ENCODE measurements around the gene EXT2.

The EXT2 gene

DNA sequence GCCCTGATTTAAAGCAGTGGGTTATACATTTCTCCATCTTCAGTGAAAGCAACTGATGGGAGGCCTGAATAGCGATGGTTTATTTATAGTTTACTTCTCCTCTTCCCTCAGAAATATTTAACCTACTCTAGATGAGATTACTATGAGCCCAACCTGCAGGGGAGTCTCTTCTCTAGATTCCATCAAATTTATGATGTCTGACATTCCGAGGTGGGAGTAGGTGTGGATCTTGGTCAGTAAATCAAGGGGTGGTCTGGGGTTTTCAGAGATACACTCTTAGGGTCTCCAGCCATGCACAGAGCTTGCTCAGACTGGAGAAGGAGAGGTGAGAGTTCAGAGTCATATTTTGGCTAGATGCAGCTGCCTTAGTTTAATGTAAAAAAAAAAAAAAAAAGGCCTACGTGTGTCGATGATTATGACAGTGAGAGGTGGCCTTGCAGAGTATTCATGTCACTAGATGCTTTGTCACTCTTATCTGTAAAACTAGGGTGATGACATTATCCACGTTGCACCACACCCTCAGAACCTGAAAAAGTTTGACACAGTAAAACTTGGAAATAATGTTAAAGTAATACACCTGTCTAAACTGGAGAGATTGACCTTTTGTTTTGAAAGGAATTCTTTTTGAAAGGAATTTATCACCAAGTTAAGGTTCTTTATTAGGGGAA lies 81.2 kb downstream of the EXT2 start:
- in situ Hi-C loops (cut with HindIII; ENCODE audit: low sequenced_read_pairs): no loop called here
- TF ChIP-seq, protein P1, sequence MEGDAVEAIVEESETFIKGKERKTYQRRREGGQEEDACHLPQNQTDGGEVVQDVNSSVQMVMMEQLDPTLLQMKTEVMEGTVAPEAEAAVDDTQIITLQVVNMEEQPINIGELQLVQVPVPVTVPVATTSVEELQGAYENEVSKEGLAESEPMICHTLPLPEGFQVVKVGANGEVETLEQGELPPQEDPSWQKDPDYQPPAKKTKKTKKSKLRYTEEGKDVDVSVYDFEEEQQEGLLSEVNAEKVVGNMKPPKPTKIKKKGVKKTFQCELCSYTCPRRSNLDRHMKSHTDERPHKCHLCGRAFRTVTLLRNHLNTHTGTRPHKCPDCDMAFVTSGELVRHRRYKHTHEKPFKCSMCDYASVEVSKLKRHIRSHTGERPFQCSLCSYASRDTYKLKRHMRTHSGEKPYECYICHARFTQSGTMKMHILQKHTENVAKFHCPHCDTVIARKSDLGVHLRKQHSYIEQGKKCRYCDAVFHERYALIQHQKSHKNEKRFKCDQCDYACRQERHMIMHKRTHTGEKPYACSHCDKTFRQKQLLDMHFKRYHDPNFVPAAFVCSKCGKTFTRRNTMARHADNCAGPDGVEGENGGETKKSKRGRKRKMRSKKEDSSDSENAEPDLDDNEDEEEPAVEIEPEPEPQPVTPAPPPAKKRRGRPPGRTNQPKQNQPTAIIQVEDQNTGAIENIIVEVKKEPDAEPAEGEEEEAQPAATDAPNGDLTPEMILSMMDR (IDR thresholded peaks at IDR 0.05; ENCODE audit: low read depth, low read length, missing control alignments): no peak
- no peak for DNase-seq (ENCODE audit: low read depth)
- no peak overlapping the region for H3K4me3 ChIP-seq (ENCODE audit: low read depth, low read length)

DNA sequence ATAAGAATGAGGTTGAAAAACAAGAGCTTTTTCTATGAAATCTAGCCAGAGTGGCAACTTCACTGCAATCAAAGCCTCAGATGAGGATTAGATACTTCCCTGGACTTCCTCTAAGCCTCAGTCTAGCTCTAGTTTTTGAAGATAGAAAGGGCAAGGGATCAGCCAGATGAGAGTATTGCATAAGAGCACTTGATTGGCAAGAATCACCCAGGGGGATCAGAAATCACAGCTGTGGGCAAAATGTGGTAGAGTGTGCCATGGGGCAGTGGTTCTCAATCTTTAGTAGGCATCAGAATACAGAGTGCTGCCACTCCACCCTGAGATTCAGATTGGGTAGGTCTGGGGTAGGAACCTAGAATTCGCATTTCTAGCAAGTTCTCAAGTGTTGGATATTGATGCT lies 82.4 kb downstream of the EXT2 start:
- DNase-seq (ENCODE audit: low read depth): no peak
- TF ChIP-seq, protein P1 (IDR thresholded peaks at IDR 0.05; ENCODE audit: low read depth, low read length, missing control alignments): no peak
- H3K4me3 ChIP-seq (ENCODE audit: low read depth, low read length): no peak overlapping the region
- in situ Hi-C loops (cut with HindIII; ENCODE audit: low sequenced_read_pairs): no loop called here

DNA sequence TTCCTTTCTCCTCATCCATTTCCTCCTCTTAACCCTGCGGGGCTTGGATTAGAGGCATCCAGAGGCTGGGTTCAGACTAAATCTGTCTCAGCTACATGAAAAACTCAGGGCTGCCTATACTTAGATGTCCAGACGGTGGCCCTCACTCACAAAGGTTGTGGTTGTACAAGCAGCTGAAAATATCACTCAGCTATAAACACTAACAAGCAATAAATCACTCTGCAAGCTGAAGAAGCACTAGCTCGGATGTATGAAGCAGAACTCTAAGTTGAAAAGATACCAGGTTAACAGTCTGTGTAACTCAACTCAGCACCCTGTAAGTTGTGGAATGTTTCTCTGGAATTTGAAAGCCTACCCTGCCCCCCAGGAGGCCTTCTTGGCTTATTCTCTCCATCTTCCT lies 82.9 kb downstream of the EXT2 start:
- DNase-seq (ENCODE audit: low read depth): no peak
- TF ChIP-seq, protein P1 (IDR thresholded peaks at IDR 0.05; ENCODE audit: low read depth, low read length, missing control alignments): no peak
- in situ Hi-C loops (cut with HindIII; ENCODE audit: low sequenced_read_pairs): no loop called here
- H3K4me3 ChIP-seq (ENCODE audit: low read depth, low read length): no peak overlapping the region

DNA sequence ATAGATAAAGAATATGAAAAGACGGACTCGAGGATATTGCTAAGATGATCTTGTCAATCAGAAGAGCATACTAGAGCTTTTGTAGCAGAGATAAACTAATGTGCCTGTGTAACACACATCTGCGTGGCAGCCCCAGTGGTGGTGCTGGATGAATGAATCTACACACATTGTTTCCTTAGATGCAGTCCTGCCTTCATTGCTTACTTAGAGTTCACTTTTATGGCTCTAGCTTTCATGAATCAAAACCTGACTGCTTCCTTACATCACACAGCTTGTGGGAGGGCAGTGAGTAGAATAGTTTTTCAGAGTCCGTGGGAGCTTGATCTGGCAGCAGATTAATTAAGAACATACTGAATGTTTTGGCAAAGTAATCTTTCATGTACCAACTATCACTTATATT lies 83.7 kb downstream of the EXT2 start:
- no peak overlapping the region for H3K4me3 ChIP-seq (ENCODE audit: low read depth, low read length)
- in situ Hi-C loops (cut with HindIII; ENCODE audit: low sequenced_read_pairs): no loop called here

DNA sequence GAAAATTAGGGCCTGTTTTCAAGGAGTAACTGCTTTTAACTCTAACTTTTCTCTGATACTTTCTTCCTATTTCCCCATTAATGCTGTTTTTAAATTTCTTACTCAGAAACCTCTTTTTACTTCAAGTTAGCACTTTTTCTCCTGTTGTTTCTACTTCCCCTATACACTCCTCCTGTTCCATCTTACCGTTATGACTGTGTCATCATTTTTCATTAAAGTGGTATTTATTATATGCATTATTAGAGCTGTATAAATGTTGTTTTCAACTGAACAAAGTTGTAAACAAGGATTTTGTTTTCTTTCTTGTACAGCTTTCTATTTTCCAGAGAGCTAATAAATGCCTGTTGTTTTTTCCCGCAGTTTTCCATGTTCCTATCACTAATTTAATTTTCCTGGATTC lies 84.6 kb downstream of the EXT2 start:
- DNase-seq (ENCODE audit: low read depth): no peak
- in situ Hi-C loops (cut with HindIII; ENCODE audit: low sequenced_read_pairs): no loop called here
- TF ChIP-seq, protein P1 (IDR thresholded peaks at IDR 0.05; ENCODE audit: low read depth, low read length, missing control alignments): no peak
- no peak overlapping the region for H3K4me3 ChIP-seq (ENCODE audit: low read depth, low read length)

More for the DNA sequence above, 83.7 kb downstream of the EXT2 start:
- TF ChIP-seq, protein P1 (IDR thresholded peaks at IDR 0.05; ENCODE audit: low read depth, low read length, missing control alignments): no peak
- DNase-seq (ENCODE audit: low read depth): no peak

DNA sequence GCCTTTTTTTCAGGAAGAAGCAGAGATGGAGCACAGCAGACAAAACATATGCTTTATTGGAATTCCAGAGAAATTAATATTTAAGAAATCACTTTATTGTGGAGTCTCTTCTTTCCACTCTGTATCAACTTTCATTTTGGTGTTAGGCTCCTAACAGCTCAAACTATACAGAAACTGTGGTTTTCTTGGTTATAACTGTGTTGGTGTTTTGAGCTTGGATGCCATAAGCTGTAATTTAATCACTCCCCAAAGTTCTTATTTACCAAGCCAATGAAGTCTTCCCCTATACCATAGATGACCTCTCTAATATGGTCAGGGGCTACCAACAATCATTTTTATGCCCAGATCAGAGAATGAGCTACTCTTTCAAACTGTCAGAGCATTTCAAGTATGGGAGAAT lies 90.0 kb downstream of the EXT2 start:
- H3K4me3 ChIP-seq (ENCODE audit: low read depth, low read length): no peak overlapping the region
- TF ChIP-seq, protein P1 (IDR thresholded peaks at IDR 0.05; ENCODE audit: low read depth, low read length, missing control alignments): no peak
- no peak for DNase-seq (ENCODE audit: low read depth)
- in situ Hi-C loops (cut with HindIII; ENCODE audit: low sequenced_read_pairs): no loop called here

Measured in astrocyte of the cerebellum (primary cell).